LHCN-M2 (cell line): ENCODE data around the gene C6orf120. TPM values are rescaled to one million over a fixed set of nuclear protein-coding genes. Genes with fewer than 3 reads are reported as not detected.
A peak's percentile ranks its signal among the peaks of the same experiment; 100 is the strongest.

Experiments used
- DNase-seq: peaks from one replicate; pipeline ENCODE4 v3.0.0-alpha.2; 2012; ENCODE audit warnings: low read depth
- total RNA-seq: library from RNA; depleted of rRNA; stranded (reverse); fragments of >200 nt; gene quantifications from 2 replicates; pipeline ENCODE4 v1.2.3, GENCODE V29; 2014; rRNA removed

Gene C6orf120
- total RNA-seq, 1 experiment from 2014 or later, result 66.6 TPM

- peak; percentile 15 for DNase-seq
These were observed 22.7 kb downstream of the C6orf120 start, which contains the start of gene PHF10 for GRCh38 chr6:169724494-169725124. PHF10 (minus strand) TSS chr6:169724500; CDS start chr6:169723931, 569 bp downstream.

DNA sequence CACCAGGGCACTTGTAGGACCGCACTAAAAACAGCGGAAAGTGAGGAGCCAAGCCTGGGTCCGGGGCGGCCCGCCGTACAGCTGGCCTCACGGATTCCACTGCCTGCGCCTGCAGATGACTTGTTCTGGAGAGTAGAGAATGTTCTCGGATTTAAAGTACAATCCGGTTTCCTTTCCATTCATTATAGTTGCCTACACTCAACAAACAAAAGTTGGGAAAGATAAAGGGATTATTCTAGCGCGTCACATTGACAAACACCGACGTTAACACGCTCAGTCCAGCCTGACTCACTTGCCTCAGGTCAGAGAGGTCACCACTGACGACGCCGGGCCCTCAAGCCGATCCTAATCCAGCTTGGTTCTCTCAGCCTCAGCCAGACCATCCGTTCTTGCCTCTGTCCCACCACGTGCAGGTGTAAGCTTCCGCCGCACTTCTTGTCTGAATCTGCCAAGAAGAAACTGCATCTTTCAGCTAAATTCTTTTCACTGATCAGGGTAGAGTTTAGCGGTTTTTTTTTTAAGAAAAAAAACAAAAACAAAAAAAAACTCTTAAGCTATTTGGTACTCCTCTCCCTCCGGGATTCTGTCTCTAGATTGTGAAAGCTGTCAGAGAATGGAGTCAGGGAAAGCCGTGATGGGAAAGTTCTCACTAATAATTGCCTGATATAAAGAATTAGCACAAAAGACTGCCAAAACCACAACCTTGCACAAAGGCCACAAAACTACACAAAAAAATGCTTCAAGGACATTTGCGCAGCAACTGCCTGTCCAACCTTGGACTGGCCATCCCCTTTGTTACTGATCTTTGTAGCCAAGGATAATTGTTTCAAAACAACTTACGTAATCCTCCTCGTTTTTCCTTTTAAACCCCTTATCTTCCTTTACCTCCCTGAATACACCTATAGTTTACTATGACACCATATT lies 23.5 kb downstream of the C6orf120 start:
- peak; percentile 68 for DNase-seq

DNA sequence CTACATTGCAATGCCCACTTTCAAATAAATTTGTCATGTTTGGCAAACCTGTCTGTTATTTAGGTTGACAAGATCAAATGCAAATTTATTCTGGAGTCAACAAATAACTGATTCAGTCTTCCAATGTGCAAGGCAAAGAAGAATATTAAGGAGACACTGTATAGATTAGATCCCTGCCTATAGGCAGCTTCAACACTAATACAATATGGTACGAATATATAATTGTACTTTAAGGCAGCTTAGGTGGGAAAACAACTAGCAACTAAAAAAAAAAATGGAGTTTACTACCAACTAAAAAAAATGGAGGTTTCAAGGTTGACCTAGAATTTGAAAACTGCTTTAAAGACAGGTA lies 24.1 kb downstream of the C6orf120 start:
- no peak for DNase-seq

- DNase-seq, result no peak
These were observed 25.0 kb downstream of the C6orf120 start for GRCh38 chr6:169726963-169727362.

- no peak for DNase-seq
These were observed 28.0 kb downstream of the C6orf120 start for GRCh38 chr6:169729961-169730360.

DNA sequence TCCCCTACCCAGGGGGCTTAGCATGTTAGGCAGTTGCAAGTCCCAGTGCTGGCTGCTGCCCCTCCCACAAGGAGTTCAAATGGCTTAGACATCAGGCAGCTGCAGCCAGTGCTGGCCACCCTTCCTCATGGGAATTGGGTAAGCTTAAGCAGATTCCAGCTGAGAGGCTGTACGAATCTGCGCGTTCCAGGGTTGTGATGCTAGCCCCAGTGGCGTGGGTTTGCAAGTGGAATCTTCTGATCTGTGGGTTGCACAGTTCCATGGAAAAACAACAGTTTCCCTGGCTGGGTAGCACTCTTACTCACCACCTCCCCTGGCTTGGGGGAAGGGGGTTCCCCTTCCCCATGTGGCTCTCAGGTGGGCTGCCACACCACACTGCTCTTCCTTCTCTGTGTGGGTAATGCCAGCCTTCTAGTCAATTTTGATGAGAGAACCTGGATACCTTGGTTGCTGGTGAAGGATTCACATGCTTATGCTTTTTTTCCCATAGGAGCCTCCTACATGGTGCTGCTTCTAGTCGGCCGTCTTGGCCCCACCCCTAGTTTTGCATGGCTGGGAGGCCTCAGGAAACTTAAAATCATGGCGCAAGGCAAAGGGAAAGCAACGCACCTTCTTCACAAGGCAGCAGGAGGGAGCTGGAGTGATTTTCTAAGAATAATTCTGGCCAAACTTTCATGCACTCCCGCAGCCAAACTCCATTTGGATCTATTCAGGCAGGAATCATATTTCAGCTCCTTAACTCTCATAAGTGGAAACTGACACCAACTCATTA lies 36.5 kb downstream of the C6orf120 start:
- DNase-seq, result peak; percentile 51

DNA sequence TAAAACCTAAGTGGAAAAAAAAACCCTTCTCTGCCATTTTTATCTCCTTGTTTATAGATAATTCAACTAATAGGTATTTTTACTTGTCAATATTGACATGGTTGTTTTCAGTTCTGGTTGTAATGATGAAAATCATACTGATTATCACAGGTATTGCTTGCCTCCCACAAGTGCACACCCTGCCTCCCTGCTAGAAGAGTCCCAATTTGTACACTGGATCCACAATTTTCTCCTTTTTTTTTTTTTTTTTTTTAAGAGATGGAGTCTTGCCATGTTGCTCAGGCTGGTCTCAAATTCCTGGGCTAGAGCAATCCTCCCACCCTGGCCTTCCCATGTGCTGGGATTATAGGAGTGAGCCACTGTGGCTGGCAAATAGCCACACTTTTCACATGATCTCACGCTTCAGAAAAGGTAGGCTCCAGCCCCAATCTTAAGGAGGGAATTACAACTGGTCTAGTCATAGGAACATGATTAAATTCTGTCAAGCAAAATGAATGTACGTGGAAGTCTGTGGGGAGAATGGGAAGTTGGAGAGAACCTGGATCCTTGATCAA lies 37.1 kb downstream of the C6orf120 start:
- no peak for DNase-seq

DNA sequence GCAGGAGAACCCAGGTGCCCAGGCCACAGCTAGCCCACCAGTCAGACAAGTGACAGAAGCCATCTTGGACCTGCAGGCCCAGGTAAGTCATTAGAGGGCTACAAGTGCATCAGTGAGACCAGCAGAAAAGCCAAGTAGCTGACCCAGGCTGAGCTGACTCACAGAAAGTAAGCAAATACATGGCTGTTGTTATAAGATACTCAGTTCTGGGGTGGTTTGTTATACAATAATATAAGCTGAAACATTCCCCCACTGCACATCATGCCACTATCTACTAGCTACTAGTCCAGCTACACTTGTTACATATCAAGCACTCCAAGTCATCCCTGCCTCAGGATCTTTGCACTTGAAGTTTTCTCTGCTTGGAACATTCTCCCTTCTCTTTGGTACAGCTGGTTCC lies 39.4 kb downstream of the C6orf120 start:
- no peak for DNase-seq

- DNase-seq, result no peak
These were observed 43.5 kb downstream of the C6orf120 start for GRCh38 chr6:169745405-169745804.

- no peak for DNase-seq
These were observed 44.6 kb downstream of the C6orf120 start for GRCh38 chr6:169746556-169746955.

DNA sequence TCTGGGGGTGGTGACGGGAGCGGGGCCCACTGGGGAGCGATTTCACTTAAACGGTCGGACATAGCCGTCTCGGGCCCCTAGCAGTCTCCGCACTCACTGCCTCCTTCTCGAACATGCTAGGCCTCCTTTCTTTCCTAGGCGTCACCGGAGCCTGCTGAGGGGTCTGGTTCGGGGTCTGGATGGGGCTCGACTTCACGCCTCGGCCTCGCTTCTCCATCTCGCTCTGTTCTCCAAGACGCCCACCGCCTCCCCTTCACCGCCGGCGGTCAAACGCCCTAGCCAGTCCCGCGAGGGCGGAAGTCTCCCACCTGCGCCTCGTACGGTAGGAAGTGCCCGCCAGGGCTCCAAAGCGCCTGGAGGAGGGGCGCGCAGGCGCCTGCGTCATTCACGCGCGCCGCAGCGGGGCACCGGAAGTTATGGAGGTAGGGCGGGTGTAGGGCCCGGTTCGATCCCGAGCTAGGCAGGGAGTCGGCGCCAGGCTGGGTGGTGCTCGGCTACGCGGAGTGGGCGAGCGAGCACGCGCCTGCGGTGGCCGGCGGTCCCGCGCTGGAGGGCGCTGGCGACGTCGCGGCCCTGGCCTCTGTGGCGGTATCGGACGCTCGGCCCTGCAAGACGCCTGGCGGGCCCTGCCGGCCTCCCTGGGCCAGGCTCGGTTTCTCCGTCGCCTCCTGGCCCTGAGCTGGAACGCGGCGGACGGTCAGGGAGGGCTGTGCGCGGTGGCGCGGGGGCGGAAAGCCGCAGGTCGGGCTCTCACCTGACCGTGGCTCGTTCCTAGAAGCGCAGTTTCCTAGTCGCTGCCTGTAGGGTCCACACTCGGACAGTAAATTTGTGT lies 49.5 kb downstream of the C6orf120 start, which contains the start of the genes DYNLT2 and ERMARD:
DYNLT2 (minus strand) TSS at position 331 of the 832 bp plus-strand sequence; CDS start at position 217, 114 bp downstream.
ERMARD (plus strand) TSS at position 381 of the 832 bp plus-strand sequence; CDS start at position 417, 36 bp downstream.
- DNase-seq, result peak; percentile 92

DNA sequence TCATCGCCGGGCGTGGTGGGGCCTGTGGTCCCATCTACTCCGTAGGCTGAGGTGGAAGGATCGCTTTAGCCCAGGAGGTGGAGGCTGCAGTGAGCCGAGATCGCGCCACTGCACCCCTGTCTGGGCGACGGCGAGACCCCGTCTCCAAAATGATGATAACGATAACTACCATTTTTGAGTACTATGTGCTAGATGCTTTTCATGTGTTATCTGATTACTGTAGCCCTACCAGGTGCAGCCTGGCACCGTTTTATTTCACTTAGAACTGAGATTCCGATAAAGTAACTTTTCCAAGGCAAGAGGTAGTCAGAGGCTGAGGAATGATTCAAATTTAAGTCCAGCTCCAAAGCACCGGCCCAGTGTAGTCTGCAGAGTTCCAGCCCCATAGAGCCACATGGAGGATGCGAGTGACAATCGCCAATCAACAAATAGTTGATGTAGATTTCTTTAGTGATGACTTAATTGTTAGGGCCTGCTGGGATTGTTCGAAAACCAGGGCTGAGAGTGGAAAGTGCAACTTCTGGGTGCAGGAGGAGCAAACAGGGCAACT lies 50.2 kb downstream of the C6orf120 start:
- DNase-seq, result peak; percentile 11

Other genes with a start within 250 kb of the C6orf120 start
- 17.9 and 25.1 TPM in 2 replicates for gene WDR27, start 97 bp upstream of the C6orf120 start, total RNA-seq
- gene PHF10, start 22.4 kb downstream of the C6orf120 start, total RNA-seq, result 13.4 and 19.3 TPM in 2 replicates
- 0.77 and 1.9 TPM in 2 replicates for gene DYNLT2, start 49.4 kb downstream of the C6orf120 start, total RNA-seq
- 15.2 and 27.6 TPM in 2 replicates for gene ERMARD, start 49.5 kb downstream of the C6orf120 start, total RNA-seq